CD4-positive, alpha-beta T cell treated with Interleukin-17A for 4 hours (primary cell): ENCODE results near the gene MRC2.
A peak's percentile ranks its signal among the peaks of the same experiment; 100 is the strongest.

Experiments
- DNase-seq: peaks from one replicate; pipeline ENCODE4 v3.0.0-alpha.2; 2020; ENCODE audit warnings: mixed read lengths

MRC2 gene

DNA sequence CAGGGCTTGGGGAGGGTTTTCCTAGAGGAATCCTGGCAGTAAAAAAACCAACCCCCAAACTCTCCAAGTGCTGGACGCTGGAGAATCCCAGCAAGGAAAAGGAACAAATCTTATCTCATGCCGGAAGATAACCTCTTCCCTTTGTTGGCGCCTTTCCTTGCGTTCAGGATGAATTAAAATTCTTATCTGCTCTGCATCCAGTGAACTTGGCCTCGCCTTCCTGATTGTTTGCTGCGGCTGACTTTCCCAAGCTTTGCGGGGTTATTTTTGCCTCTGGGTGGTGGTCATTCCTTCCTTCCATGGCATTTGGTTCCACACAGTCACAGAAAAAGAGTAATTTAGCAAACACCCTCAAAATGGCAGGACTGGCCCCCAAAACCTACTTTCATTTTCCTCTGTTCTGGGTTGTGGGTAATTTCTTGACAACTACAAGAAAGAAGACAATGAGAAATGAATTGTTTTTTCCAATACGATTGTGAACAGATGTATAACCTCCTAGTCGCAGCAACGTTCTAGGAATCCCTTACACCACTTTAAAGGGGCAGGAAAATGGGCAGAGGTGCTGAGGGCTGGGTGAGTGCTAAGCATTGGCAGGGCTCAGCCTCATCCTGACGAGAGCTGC is 77.8 kb downstream of the MRC2 start:
- DNase-seq, result no peak

DNA sequence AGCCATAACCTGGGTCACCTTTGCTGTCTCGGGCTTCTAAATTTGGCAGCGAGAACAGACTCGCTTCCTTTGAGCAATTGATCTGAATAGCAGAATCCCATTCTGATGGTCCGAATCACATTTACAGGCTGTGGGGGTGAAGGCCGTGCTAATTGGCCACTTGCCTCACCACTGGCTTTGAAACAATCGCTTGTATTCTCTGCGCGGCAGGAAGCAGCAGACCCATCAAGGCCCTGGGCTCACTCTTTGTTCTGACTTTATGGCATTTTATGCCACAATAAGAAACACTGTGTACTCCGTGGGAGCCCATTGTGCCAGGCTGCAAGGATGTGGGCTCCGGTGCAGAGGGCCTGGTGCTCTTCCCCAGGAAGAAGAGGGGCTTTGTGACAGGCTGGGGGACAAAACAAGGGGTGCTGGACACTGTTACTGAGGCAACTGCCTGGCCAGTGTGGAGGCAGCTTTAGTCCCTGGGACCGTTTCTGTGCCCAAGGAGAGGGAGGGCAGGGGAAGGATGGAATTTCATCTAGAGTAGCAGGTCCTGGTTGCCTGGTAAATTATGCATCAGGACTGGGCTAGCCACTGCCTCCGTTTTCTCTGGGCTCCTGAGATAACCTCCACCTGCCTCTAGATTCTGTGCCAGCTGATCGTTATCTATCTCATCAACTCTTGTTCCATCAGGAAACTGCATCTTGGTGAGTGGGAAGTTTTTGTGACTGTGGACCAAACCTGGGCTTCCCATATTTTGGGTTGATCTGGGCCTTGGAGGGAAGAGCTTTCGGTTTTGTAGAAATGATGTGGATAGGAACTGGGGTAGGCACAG is 78.5 kb downstream of the MRC2 start:
- no peak for DNase-seq

DNA sequence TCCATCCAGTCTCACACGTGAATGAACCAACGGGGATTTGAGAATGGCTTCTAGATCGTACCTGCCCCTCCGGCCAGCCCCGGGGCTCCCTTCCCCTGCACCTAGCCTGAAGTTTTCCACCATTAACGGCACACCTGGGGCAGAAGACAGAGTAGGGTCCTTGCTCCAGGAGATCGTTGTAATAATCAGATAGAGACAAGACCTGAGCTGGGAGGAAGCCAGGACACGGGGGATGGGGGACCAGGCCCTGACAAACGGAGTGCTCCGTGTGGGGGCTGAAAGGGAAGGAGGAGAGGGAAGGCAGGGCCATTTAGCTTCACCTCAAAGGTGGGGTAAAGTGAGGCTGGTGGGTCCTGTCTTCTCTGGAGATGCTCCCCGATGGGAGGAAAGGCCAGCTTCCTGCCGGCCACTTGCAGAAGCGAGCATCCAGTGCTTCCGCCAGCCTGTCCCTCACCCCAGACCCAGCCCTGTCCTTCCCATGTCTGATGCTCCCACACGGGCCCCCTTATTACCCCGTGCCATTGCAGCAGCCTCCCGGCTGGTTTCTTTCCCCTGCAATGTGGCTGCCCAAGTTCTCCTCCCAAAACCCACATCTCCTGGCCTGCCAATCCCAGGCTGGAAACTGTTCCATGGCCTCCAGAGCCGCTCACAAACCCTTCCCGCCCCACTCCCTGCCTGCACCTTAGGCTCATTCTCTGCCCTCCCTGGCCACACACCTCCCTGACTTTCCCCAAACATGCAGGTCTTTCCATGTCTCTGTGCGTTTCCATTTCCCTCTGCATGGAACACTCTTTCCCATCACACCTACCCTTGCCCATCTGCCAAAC is 79.3 kb downstream of the MRC2 start:
- DNase-seq, result no peak

DNA sequence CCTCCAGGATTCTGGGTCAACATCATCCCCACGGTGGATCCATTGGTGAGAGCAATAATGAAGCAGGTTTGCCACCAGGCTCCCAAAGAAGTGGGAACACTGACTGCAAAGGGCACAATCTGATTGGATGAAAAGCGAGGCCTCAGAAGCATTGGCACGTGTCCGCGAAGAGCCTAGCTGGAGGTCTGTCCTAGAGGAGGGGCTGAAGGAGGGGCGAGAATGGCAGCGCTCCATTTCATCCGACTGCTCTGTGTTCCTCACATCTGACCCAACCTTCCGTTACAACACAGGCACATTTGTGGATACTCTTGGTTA is 79.9 kb downstream of the MRC2 start:
- no peak for DNase-seq

DNA sequence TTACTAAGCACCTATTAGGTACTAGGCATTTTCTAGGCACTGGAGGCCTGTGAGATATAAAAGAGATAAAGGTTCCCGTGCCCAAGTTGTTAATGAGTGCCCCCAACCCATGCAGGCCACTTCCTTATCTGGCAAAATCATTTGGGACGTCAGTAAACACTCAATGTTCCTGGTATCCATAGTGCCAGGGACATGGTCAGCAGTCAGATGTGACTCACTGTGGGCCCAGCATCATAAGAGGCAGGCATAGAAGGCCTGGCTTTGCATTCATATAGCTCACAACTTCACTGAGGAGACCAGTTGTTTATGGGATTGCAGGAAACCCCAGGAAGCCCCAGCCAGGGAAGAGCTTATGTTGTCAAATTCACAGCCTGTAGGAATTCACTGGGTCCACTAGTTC is 81.1 kb downstream of the MRC2 start:
- no peak for DNase-seq

DNA sequence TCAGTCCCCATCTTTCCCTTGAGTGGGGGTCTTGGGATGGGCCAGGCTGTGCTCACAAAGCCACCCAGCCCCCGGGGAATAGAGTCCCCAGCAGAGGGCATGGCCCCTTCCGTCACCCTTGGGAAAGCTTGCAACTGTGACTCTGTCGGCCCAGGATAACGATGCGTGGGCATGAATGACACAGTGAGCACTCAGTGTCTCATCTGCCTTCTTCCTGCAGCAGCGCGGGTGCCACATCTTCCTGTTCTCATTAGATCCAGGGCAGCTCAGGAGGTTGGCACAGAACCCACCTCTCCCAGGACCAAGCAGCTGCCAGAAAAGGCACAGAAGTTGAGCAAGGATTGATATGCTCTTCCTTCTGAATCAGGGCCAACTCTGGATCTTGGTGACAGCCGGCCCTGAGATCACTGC is 84.7 kb downstream of the MRC2 start:
- DNase-seq, result no peak

DNA sequence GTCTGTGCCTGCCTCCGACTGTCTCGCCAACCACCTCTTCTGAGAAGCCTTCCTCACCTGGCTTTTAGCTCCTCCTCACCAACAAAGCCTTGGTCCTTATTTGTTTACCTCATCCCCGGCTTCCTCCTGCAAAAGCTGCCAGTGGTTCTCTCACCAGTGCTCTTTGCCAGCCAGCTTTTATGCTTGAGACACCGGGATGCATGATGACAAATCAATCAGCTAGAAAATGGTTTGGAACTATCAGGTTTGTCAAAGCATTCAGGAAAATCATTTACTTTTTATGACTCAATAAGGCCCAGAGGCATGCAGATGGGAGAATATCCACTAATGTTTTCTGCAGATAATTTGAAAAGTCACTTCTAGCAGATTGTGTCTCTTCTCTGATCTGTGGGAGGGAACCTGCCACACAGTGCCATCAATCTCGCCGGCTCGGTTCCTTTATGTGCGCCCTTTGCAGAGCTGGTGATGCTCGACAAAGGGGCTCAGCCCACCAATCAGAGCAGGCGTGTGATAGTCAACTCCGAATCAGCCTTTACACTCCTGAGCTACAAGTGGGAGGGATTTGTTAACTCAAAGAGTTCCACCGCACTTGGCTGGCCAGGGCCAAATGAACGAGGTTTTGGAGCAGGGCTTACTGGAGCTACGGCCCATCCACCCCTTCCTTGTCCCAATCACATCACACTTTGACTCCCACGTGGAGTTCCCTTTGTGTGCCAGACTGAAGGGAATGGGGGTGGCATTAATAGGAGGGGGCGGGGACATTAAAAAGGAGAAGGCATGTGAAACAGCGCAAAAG is 85.8 kb downstream of the MRC2 start:
- DNase-seq, result no peak

DNA sequence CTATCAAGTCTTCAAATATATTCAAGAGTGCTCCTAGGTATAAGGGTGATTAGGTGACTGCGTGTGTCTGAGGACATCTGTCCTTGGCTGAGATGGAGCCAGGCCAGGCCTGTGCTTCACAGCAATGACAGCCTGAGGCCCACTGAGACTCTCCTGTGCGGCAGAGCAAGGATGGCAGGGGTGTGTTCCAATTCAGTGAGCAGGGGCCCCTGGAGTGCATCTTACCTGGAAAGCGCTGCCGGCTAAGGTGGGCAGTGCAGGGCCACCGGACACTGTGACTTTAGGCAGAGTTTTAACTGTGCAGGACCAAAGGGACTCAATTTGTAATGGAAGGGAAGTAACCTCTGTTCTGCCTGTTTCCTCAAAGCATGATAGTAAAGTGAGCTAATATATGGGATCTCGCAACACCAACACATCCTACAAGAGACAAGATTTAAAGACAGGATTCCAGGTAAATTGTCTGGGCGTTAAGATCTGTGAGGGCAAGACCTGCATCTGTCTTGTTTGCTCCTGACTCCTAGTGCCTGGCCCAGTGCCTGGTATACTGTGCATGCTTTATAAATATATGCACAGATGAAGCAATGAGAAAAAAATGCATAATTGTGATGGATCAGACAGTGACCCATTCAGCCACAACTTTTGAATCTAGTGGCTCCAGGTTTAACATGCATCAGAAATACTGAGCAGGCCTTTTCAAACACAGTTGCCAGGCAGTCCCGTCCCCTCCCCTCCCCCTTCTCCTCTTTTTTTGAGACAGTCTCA is 86.7 kb downstream of the MRC2 start:
- DNase-seq, result no peak

DNA sequence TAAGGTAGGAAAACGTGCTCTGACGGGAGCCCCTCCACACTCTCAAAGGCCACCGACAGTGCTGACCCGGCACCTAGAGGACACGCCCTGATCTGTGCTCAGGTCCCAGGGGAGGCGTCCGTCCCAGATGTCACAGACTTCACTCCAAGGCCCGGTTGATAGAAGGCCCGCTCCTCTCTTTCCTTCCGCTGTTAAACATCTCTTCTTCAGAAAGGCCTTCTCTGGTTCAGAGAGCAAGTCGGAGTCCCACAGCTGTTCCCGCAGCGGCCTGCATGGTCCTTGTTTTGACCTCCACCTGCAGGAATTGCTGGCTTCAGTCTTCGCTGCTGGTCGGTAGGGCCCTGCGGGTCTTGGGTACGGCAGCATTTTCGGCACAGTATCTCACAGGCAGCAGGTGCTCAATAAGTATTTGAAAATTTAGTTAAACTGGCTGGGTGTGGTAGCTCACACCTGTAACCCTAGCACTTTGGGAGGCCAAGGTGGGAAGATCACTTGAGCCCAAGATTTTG is 88.5 kb downstream of the MRC2 start:
- no peak for DNase-seq

DNA sequence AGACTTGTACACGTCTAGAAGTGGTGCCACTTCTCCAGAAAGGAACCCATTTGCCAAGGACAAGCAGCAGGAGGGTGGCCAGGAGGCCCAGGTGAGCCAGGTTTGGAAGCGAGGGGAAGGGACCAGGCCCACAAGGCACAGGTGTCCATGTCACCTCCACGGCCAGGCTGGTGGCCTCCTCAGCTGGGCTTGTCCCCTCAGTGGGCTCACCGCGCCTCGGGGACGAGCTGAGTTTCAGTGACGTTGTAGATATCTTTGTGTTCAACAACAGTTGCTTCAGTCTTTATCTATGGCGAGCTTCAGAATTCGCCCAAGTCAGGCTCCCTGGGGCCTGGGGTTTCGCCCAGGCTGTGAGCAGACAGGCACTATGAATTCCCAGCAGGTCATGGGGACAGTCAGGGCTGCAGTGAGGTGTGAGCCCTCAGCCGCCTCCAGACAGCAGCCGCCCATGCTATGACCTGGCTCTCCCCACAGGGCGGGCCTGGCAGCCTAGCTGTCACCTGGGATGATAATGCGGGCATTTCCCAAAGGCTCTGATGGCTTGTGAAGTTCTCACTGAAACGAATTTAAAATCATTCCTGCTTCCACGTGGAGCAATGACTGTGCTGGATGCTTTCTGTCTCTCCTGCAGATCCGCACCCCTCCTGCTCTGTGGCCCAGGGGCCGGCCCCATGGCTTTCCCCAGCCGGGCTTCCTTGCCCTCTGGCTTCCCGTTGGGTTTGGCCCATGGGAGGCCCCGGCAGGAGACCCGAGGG is 89.5 kb downstream of the MRC2 start:
- no peak for DNase-seq

DNA sequence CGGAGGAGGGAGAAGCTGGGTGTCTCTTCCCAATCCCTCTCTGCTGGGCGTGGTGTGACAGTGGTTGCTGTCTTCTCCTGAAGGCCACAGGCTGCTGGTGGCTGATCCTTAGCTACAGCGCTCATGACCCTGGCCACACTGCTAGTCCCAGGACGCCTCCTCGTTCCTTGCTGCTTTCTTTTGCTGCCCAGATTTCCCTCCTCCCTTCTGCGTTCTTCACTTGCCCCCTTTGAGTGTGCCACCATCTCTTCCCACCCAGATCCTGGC is 90.1 kb downstream of the MRC2 start:
- DNase-seq, result no peak

DNA sequence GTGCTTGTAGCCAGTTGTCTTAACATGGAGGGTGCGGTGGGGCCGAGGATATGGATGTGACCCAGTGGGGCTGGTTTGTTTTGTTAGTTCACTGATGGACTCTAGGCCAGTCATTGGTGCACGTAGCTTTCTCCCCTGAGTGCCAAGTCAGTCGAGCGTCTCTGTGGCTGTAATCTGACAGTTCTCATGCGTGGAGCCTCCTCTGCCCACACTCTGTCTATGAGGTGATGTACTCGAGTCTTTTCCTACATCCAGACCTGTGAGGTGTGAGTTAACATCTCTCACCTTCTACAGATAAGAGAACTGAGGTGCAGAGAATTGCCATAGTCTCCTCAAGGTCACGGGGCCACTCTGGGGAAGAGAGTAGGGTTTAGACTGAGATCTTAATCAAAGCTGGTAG is 90.4 kb downstream of the MRC2 start:
- no peak for DNase-seq

DNA sequence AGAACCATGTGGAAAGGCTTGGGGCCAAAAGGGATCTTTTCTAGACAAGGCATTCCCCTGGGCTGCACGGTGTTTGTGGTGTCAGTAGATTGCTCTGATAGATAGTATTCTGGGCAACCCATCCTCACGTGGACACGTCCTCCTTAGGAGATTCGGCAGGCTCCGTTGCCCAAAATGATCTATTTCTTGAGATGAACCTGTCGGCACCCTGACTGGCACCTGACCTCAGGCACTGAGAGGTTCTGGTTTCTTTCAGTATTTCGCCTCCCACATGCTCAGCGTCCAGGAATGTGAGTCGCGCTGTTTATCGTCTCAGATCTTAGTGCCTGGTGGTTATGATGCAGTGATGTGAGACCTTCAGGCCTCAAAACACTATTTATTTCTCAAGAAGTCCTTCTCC is 91.0 kb downstream of the MRC2 start:
- DNase-seq, result no peak

DNA sequence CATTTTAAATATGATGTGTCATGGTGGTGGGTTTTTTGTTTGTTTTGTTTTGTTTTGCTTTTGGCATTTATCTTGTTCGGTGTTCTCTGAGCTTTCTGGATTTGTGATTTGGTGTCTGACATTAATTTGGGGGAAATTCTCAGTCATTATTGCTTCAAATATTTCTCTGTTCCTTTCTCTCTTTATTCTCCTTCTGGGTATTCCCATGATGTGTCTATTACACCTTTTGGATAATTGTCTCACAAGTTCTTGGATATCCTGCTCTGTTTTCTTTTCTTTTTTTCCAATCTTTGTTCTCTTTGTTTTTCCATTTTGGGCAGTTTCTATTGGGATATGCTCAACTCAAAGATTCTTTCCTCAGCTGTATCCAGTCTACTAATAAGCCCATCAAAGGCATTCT is 92.1 kb downstream of the MRC2 start:
- no peak for DNase-seq

DNA sequence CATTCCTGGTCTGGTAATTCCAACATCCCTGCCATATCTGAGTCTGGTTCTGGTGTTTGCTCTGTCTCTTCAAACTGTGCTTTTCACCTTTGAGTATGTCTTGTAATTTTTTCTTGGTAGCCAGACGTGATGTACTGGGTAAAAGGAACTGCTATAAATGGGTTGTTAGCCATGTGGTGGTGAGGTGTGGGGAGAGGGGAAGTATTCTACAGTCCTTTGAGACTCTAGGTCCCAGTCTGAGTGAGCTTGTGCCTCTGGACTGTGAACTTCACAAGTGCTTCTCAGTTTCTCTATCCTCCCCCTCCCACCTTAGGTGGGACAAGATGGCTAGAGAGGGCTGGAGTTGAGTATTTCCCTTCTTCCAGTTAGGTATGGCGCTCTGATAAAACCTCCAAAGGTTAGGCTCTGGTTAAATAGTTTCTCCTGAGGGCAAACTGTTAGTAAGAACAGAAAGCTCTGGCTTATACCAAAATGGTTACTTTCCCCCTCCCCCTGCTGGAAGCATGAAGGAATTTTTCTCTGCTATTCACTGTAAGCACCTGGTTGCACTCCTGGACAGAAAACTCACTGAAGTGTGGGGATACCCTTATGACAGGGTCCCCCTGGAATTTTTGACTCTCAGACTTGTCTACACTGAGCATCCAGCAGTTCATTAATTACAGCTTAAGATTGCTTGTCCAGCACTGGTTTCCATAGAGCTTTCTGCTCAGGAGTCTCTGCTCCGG is 92.8 kb downstream of the MRC2 start:
- no peak for DNase-seq

DNA sequence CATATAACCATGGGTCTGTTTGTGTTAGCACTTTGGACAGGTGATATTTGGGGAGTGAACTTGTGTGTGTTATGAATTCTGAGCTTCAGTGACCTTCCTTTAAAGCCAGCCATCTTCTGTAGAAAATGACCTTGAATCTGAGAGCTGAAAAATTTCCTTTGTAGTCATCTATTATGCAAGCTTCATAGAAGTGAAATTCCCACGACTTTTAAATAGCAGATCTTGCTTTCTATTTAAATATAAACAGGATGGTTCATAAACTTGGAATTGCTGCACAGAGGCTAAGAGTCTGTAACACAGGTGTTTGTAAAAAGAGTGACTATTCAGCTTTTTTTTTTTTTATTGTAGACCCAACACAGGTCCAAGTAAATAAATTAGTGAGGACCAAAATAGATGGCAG is 95.2 kb downstream of the MRC2 start:
- no peak for DNase-seq

DNA sequence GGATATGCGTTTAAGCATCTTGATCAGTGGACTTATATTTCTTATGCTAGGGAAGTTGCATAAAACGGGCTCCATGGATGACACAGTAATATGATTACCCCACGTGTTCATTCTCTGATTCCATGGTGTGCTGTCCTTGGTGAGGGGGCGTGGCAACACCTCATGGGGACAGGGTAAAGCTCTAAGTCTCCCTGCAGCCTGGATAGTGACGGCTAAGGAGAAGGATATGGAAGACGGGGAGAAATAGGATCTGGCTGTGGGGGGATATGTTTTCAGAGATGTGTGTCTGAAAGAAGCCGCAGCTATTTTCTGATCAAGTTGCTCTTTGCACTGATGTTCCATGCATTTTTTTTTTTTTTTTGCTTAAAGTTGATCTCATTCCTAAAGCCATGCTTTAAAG is 96.4 kb downstream of the MRC2 start:
- no peak for DNase-seq

DNA sequence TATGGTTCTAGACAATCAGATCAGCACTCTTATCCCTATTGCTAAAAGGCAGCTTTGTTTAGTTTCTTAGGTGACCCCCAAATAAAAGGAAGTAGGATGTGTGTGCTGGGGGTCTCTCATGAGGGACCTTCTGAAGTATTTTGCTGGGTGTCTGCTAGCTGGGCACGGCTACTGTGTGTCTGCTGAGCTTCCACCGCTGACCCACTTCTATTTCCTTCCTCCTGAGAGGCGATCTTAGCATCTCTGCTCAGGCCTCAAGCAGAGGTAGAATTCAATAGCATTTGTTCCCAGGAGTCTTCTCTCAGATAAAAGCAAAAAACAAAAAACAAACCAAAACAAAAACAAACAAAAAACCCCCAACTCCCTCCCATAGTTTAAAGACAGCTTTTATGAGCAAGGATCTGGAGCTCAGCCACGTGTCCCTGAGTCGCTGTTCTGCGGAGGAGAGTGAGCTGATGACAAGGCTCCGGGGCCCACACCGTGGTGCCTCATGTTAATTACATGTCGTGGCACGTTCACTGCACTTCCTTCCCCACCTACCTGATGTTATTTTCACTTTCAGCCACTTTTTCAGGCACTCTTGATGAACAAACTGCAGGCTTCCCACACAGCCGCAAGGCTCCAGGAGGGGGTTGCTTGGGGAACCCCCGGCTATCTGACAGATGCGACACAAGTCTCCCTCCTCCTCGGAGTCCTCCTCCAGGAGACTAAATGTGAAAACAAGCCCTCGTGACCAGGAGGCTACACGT is 97.1 kb downstream of the MRC2 start:
- peak; percentile 74 for DNase-seq

DNA sequence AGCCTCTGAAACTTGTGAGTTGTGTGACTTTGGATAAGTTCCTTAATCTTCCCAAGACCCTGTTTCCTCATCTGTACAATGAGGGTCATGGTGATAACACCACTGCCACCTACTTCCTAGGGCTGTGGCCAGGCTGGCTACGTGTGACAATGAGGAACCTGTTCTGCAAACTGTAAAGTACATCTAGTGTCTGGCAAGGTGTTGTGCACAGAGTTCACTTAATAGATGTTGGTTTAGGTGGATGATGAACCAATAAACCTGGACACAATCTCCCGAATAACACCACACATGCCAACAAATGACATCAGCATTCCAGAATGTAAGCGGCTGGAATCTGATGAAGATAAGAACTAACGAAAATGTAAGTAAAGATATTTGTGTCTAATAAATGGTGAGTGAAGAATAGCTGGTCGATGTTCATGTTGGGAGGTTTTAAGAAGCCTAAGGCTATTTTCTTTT is 98.3 kb downstream of the MRC2 start:
- no peak for DNase-seq
